GM19351 (cell line): ENCODE measurements around the gene IPMK.
"Not testable (repeated sequence)": the region's sequence is repeated elsewhere in the genome, so short reads cannot be mapped to it uniquely, and the experiment has no call there.

Source experiments
- ATAC-seq: cut with Tn5 transposase; IDR thresholded peaks from one replicate; pipeline ENCODE4 v1.9.1; 2021; ENCODE audit warnings: mild to moderate bottlenecking, moderate library complexity; ENCODE audit not compliant: unreplicated experiment

Gene IPMK

DNA sequence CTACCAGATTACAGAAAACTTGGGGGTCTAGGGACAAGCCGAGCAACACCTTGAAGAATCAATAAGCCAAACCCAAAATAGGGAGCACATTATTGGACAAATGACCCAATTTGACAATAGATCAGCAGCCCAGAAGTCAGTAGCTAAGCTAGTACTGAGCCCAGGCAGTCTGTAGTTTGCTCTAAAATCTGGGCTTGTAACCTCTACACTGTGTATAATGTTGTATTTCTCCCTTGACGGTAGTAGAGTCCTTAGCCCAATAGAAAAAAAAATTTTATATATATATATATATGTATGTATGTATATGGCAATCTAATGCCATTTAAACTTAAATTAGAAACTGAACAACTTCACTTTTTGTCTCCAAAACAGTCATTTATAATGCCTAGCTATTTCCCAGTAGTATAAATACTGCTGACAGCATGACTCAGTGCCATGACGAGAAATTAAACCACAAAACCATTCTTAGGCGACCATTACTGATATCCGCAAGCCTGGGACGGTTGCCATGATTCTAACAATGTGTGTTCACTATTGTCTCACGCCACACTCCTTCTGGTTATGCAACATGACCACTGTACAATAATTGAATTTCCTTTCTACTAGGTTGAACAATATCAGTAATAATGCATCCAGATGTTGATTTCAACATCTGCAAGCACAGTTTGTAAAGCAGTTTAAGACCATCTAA, 110.5 kb downstream of the IPMK start:
- ATAC-seq = no peak

DNA sequence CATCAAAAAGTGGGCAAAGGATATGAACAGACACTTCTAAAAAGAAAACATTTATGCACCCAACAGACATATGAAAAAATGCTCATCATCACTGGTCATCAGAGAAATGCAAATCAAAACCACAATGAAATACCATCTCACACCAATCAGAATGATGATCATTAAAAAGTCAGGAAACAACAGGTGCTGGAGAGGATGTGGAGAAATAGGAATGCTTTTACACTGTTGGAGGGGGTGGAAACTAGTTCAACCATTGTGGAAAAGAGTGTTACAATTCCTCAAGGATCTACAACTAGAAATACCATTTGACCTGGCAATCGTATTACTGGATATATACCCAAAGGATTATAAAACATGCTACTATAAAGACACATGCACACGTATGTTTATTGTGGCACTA, 111.8 kb downstream of the IPMK start:
- ATAC-seq = not testable (repeated sequence)

DNA sequence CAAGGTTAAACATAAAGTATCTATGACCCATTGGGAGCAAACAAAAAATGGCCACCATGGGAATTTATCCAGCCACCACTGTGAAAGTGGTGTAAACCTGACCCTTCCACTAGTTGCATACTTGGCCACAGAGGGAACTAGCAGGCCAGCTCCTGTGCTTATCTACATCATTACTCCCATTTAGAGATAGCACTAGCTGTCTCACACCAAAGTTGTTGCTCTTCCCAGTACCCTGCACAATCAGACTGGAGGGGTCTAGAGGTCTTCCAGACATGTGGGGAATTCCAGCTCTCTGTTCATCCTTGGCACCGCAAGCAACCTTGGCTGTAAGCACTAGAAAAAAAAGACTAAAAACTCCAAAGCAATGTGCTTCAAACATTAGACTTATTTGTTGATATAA, 113.9 kb downstream of the IPMK start:
- ATAC-seq = no peak

DNA sequence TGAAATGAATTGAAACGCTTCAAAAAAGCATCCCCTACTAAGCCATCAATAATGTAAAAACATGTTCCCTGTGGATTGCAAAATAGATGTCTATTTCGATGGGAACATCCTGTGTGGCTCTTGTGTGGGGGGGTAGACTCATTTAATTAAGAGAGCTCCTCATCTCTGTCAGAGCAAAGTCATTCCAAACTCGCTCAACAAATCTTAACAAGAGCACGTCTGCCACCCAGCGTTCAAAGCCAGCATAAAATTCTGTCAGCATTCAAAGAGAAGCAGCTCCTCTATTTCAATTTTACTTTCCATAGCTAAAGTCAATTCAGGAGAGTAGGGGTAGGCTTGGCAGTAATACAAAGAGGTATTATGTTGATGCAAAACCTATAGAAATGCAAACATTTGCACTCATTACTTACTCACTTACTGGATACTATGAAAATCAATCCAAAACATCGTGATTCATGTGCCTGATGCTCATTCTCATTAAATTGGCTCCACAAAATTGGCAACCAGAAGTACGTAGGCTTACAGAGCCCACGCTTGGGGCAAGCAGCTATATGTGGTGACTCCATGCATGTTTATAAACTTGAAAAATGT, 114.9 kb downstream of the IPMK start:
- peak; percentile 71 for ATAC-seq

DNA sequence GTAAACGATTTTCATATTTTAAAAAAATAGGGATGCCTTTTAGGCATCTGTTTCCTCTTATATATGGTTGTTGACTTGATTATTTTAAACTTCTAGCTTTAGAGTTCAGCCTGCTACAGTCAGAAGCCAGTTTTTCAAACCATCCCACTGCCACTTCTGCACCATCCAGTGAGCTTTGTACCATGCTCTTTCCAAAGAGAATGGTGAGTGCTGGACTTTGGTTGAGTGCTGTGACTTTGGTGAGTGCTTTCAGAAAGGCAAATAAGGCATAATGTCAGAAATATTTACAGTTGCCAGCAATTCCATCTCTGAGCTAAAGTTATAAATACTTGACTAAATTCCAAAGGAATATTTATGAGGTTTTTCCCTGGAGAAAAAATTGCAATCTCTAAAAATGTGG, 117.4 kb downstream of the IPMK start:
- ATAC-seq = no peak

DNA sequence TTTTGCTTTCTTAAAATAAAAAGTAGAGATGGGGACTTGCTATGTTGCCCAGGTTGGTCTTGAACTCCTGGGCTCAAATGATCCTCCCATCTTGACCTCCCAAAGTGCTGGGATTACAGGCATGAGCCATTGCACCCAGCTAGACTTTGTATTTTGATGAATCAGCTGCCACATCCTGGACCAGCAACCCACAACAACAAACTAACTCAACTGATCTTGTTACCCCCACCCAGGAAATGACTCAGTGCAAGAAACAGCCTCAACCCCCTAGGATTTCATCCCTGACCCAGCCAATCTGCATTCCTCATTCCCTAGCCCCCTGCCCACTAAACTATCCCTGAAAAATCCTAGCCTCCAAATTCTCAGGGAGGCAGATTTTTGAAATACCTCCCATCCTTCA, 123.8 kb downstream of the IPMK start:
- no peak for ATAC-seq
